ENCODE data around the gene MPG. TPM values are rescaled to one million over a fixed set of nuclear protein-coding genes. Genes with fewer than 3 reads are reported as not detected.
"Not testable (repeated sequence)": the region's sequence is repeated elsewhere in the genome, so short reads cannot be mapped to it uniquely, and the experiment has no call there.

MPG gene
- total RNA-seq, 2 experiments from 2014 or later = 47.0 to 57.0 TPM

GRCh38 chr16:38941-39892 is 38.8 kb upstream of the MPG start:
- H3K36me3 Mint-ChIP-seq (ENCODE audit: low read depth) = peaks cover 33% of the 10 kb centered on the region
- DNase-seq (peak; percentile 64), ATAC-seq (peak; percentile 89)
- H3K27ac Mint-ChIP-seq = peak overlapping the region; percentile 23
- ChIA-PET CTCF (interaction anchor here (0.9 to 1.4 kb wide), 2 partner anchors 26 to 57 kb away, joined by 3 to 5 read pairs; no protein-coding TSS in a partner anchor), POLR2A (interaction anchor here (1.0 kb wide), 1 partner anchor 14 kb away, joined by 4 read pairs; the partner anchor contains the start of genes POLR3K and SNRNP25)
- intact Hi-C loops (cut with DNase I, micrococcal nuclease) = no loop called here
- H3K27me3 Mint-ChIP-seq = no peaks in the 10 kb centered on the region
- H3K4me1 Mint-ChIP-seq = peaks cover 28% of the 10 kb centered on the region
- H3K4me3 Mint-ChIP-seq = no peak overlapping the region
- no peaks in the 10 kb centered on the region for H3K9me3 Mint-ChIP-seq (ENCODE audit: low read depth)

DNA sequence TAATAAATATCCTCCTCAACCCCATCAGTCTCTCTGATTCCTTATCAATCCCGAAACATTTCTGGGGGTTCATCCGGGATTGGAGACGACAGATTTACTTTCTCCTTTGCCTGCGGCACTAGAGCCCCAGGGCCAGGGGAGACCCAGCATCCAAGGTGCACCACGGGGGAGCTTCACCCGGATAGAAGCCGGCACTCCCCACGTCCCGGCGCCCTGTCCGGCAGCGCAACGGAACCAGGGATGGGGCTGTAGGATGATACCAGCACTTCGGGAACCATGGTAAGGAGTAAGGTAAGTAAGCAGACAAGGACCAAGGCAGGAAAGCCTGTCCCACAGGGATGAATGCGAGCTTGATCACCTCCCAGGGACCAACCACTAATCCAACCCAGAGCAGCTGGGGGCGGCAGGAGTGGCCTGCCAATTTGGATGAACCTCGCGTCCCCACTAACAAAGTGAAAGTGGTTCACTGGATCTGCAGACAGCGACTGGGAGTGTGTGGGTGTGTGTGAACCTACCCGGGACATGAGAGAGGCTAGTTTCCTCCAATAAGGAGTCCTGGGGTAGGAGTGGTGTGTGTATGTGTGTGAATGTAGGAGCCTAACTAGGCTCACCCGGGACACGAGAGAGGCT is 36.5 kb upstream of the MPG start:
- ATAC-seq = no peak
- ChIA-PET POLR2A (interaction anchor here (0.8 kb wide), 1 partner anchor 12 kb away, joined by 3 read pairs; the partner anchor contains the start of gene POLR3K), CTCF (no interaction called here)
- H3K27ac Mint-ChIP-seq = no peak overlapping the region
- no peak for DNase-seq
- peaks cover 28% of the 10 kb centered on the region for H3K4me1 Mint-ChIP-seq
- peaks cover 53% of the 10 kb centered on the region for H3K36me3 Mint-ChIP-seq (ENCODE audit: low read depth)
- H3K4me3 Mint-ChIP-seq = no peak overlapping the region
- H3K9me3 Mint-ChIP-seq (ENCODE audit: low read depth) = no peaks in the 10 kb centered on the region
- intact Hi-C loops (cut with DNase I, micrococcal nuclease) = loop anchor here in 1 of 2 experiments (1.0 kb wide), 1 partner anchor 11 kb away; no protein-coding TSS in a partner anchor
- H3K27me3 Mint-ChIP-seq = no peaks in the 10 kb centered on the region

DNA sequence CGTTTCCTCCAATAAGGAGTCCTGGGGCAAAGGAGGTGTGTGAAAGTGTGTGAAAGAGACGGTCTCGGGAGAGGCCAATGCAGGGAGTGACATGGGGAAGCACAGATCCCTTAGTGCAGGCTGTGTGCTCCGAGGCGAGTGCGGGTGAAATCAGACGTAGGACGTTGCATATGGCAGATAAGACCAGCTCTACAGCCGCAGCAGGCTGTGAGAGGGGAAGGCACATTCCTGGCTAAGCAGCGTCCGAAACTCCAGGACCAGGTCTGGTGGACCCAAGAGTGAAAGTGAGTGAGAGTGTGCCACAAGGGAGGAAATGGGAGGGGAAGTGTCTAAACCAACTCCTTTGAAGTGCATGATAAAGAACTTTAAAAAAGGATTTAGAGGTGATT is 36.0 kb upstream of the MPG start:
- ChIA-PET CTCF (no interaction called here), POLR2A (interaction anchor here (0.8 kb wide), 1 partner anchor 11 kb away, joined by 3 read pairs; the partner anchor contains the start of gene POLR3K)
- Mint-ChIP-seq H3K27me3 (no peaks in the 10 kb centered on the region), H3K9me3 (ENCODE audit: low read depth) (no peaks in the 10 kb centered on the region), H3K36me3 (ENCODE audit: low read depth) (peaks cover 54% of the 10 kb centered on the region), H3K4me1 (peaks cover 28% of the 10 kb centered on the region), H3K27ac (no peak overlapping the region), H3K4me3 (no peak overlapping the region)
- intact Hi-C loops (cut with DNase I, micrococcal nuclease) = loop anchor here in 1 of 2 experiments (1.0 kb wide), 1 partner anchor 10 kb away; no protein-coding TSS in a partner anchor
- DNase-seq = no peak
- no peak for ATAC-seq

DNA sequence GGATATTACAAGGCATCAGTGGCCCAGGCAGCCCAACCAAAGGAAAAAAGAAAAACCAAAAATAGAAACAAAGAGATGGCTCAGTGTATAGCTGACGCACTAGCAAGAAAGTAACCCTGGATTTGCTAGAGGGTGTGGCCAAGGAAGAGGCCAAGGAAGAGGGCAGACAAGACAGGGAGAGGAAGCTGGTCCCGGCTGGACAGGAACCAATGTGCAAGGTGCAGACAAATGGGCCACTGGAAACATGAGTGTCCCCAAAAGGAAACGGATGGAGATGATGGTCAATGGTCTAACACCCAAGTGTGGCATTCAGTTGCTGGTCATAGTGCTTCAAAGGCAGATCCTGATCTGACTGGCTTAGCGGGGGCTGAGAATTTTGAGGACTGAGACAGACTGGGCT is 35.3 kb upstream of the MPG start:
- ATAC-seq (no peak), DNase-seq (no peak)
- H3K4me1 Mint-ChIP-seq = peaks cover 28% of the 10 kb centered on the region

DNA sequence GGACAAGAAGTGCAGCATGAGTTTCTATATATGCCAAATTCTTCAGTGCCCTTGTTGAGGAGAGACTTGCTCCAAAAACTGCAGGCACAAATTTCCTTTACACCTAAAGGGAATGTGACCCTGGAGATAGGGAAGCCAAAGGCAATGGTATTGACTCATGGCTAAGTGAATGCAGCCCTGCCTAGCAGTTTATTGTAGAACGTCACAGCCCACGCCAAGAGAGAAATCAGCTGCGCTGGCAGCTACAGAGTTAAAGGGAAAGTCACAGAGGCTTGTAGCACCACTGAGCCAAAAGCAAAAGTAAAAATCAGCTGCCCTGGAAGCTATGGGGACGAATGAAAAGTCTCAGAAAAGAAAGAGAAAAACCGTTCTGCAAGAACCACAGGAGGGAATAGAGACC is 34.7 kb upstream of the MPG start:
- intact Hi-C loops (cut with DNase I, micrococcal nuclease) = no loop called here
- DNase-seq (no peak), ATAC-seq (no peak)
- H3K4me1 Mint-ChIP-seq = peaks cover 28% of the 10 kb centered on the region
- peaks cover 56% of the 10 kb centered on the region for H3K36me3 Mint-ChIP-seq (ENCODE audit: low read depth)
- no peak overlapping the region for H3K4me3 Mint-ChIP-seq
- no peak overlapping the region for H3K27ac Mint-ChIP-seq
- H3K27me3 Mint-ChIP-seq = no peaks in the 10 kb centered on the region
- no peaks in the 10 kb centered on the region for H3K9me3 Mint-ChIP-seq (ENCODE audit: low read depth)
- POLR2A ChIA-PET = no interaction called here
- CTCF ChIA-PET = no interaction called here

More for the DNA sequence above, 35.3 kb upstream of the MPG start:
- peaks cover 56% of the 10 kb centered on the region for H3K36me3 Mint-ChIP-seq (ENCODE audit: low read depth)
- no peaks in the 10 kb centered on the region for H3K9me3 Mint-ChIP-seq (ENCODE audit: low read depth)
- no peak overlapping the region for H3K27ac Mint-ChIP-seq
- intact Hi-C loops (cut with DNase I, micrococcal nuclease) = loop anchor here in 1 of 2 experiments (1.0 kb wide), 1 partner anchor 10 kb away; no protein-coding TSS in a partner anchor
- ChIA-PET POLR2A (no interaction called here), CTCF (no interaction called here)
- H3K27me3 Mint-ChIP-seq = no peaks in the 10 kb centered on the region
- H3K4me3 Mint-ChIP-seq = no peak overlapping the region

GRCh38 chr16:44655-45054 is 33.4 kb upstream of the MPG start:
- intact Hi-C loops (cut with DNase I, micrococcal nuclease) = no loop called here
- Mint-ChIP-seq H3K36me3 (ENCODE audit: low read depth) (peaks cover 58% of the 10 kb centered on the region), H3K27me3 (no peaks in the 10 kb centered on the region), H3K4me1 (peaks cover 14% of the 10 kb centered on the region), H3K27ac (no peak overlapping the region), H3K4me3 (no peak overlapping the region), H3K9me3 (ENCODE audit: low read depth) (no peaks in the 10 kb centered on the region)
- ChIA-PET CTCF (interaction anchor here (0.5 to 1.2 kb wide), 4 partner anchors 57 to 1657 kb away, joined by 3 to 4 read pairs (median 4); no protein-coding TSS in a partner anchor), POLR2A (no interaction called here)
- DNase-seq (no peak), ATAC-seq (no peak)

GRCh38 chr16:45454-45853 is 32.6 kb upstream of the MPG start:
- ATAC-seq (no peak), DNase-seq (no peak)
- Mint-ChIP-seq H3K36me3 (ENCODE audit: low read depth) (peaks cover 58% of the 10 kb centered on the region), H3K4me1 (peaks cover 15% of the 10 kb centered on the region), H3K27ac (no peak overlapping the region), H3K27me3 (no peaks in the 10 kb centered on the region), H3K4me3 (no peak overlapping the region), H3K9me3 (ENCODE audit: low read depth) (no peaks in the 10 kb centered on the region)
- ChIA-PET POLR2A (no interaction called here), CTCF (interaction anchor here (0.7 kb wide), 1 partner anchor 80 kb away, joined by 4 read pairs; no protein-coding TSS in a partner anchor)
- intact Hi-C loops (cut with DNase I, micrococcal nuclease) = no loop called here

- H3K27ac Mint-ChIP-seq; intact Hi-C loops (cut with DNase I, micrococcal nuclease); DNase-seq; ATAC-seq; POLR2A ChIA-PET; H3K4me3 Mint-ChIP-seq; H3K27me3 Mint-ChIP-seq; H3K9me3 Mint-ChIP-seq (ENCODE audit: low read depth): not testable (repeated sequence)
- Mint-ChIP-seq H3K36me3 (ENCODE audit: low read depth) (peaks cover 68% of the 10 kb centered on the region), H3K4me1 (peaks cover 26% of the 10 kb centered on the region)
- CTCF ChIA-PET = interaction anchor here (0.6 to 0.9 kb wide), 2 partner anchors 51 to 162 kb away, joined by 3 read pairs; no protein-coding TSS in a partner anchor
These were observed 31.5 kb upstream of the MPG start for GRCh38 chr16:46510-46909.

- peaks cover 67% of the 10 kb centered on the region for H3K36me3 Mint-ChIP-seq (ENCODE audit: low read depth)
- ATAC-seq (no peak), DNase-seq (no peak)
- H3K9me3 Mint-ChIP-seq (ENCODE audit: low read depth) = no peaks in the 10 kb centered on the region
- H3K27me3 Mint-ChIP-seq = no peaks in the 10 kb centered on the region
- ChIA-PET POLR2A (no interaction called here), CTCF (interaction anchor here (0.9 kb wide), 1 partner anchor 50 kb away, joined by 3 read pairs; no protein-coding TSS in a partner anchor)
- H3K4me1 Mint-ChIP-seq = peaks cover 27% of the 10 kb centered on the region
- H3K4me3 Mint-ChIP-seq = no peak overlapping the region
- H3K27ac Mint-ChIP-seq = no peak overlapping the region
- intact Hi-C loops (cut with DNase I, micrococcal nuclease) = no loop called here
These were observed 30.8 kb upstream of the MPG start for GRCh38 chr16:47234-47633.

- Mint-ChIP-seq H3K4me1 (peaks cover 30% of the 10 kb centered on the region), H3K9me3 (ENCODE audit: low read depth) (no peaks in the 10 kb centered on the region), H3K4me3 (peak overlapping the region; percentile 94), H3K36me3 (ENCODE audit: low read depth) (peaks cover 38% of the 10 kb centered on the region), H3K27ac (peak overlapping the region; percentile 63), H3K27me3 (no peaks in the 10 kb centered on the region)
- intact Hi-C loops (cut with DNase I, micrococcal nuclease) = no loop called here
- DNase-seq (no peak), ATAC-seq (no peak)
- CTCF ChIA-PET = interaction anchor here (1.0 kb wide), 1 partner anchor 15 kb away, joined by 3 read pairs; no protein-coding TSS in a partner anchor
- POLR2A ChIA-PET = no interaction called here
These were observed 27.0 kb upstream of the MPG start for GRCh38 chr16:50769-51591.
